Parietal lobe (tissue), 2 donors: ENCODE results near the gene SLC37A4. TPM values are rescaled to one million over a fixed set of nuclear protein-coding genes. Genes with fewer than 3 reads are reported as not detected.

Experiments used
- small RNA-seq: library from RNA; depleted of rRNA; stranded (forward); fragments of <200 nt; gene quantifications from one replicate; pipeline ENCODE3, GENCODE V24; 2014; ENCODE audit warnings: low replicate concordance
- total RNA-seq: library from RNA; depleted of rRNA; stranded (reverse); fragments of >200 nt; gene quantifications from one replicate; pipeline ENCODE4 v1.2.3, GENCODE V29; 2014

Gene SLC37A4
- total RNA-seq: 15.0 TPM

GRCh38 chr11:119030329-119031047 is at the start of gene SLC37A4:
SLC37A4 (minus strand) TSS chr11:119030877.

GRCh38 chr11:119067371-119068222 is 36.9 kb upstream of the SLC37A4 start, which contains the start of gene VPS11:
VPS11 (plus strand) TSS chr11:119067818; CDS start chr11:119067824, 6 bp downstream.

DNA sequence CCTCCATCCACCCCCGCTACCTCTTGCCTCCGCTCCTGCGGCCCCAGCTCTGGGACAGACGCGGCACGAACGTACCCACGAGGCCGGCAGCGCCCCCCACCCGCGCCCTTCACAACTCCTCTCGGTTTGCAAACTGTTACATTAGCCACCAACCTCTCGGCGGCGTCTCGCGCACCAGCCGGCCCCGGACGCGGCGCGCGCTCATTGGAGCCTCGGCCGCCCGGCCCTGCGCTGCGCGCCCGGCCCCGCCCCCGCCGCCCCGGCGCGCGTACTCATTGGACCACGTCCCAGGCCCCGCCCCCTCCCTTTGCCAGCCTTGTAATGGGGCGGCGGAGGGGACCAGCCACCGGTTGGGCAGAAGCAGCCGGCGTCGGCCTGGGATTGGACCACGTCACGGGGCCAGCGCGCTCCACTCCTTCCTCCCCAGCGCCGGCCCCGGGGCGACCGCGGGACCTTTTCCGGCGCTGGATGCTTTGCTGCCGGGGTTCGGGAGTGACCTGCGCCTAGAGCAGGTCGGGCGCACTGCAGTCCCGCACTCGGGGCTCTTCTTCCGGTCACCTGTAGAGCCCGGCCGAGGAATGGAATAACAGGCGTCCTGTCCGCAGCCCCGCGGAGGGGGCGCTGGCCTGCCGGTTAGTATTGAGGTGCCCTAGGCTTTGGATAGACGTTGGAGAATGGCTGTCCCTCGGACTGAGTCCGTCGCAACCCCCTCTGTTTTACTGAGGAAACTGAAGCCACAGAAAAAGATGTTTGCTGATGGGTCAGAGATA is 26.5 kb upstream of the SLC37A4 start, which contains the start of gene HYOU1:
HYOU1 (minus strand) TSS at position 206 of the 770 bp plus-strand sequence. CDS start 1,045 bp downstream, outside the sequence.

DNA sequence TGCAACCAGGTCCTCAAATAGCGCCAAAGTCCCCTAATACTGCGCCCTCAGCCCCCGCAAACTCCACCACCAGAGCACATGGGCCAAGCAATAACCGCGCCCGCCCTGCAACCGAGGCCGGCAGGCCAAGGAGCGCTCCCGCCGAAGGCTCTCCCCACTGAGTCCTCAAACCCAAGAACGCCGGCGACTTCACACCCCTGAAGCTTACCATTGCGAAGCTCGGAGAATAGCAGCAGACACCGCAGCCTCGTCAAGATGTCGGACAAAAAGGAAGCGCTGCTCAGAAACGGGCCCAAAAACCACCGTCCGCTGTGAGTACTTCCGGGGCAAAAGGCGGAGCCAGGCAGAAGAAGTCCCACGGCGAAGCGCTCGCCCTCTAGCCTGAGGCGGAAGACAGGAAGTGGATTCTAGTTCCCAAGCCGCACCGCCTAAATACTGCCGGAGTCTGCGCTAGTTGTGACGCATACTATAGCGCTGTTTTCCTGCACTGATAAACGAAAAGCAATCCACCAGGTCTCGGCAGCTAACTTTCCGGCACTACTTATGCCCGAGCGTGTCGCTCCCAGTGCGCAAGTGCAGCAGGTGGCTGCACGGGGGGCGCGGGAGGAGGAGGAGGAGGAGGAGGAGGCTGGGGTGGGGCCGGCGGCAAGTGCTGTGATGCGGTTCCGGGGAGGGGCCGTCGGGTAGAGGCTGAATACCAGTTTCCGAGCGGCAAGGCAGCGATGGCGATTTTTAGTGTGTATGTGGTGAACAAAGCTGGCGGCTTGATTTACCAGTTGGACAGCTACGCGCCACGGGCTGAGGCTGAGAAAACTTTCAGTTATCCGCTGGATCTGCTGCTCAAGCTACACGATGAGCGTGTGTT is 12.4 kb downstream of the SLC37A4 start, which contains the start of the genes RPS25 and TRAPPC4:
RPS25 (minus strand) TSS at position 270 of the 865 bp plus-strand sequence; CDS start at position 211, 59 bp downstream.
TRAPPC4 (plus strand) TSS at position 693 of the 865 bp plus-strand sequence; CDS start at position 723, 30 bp downstream.

DNA sequence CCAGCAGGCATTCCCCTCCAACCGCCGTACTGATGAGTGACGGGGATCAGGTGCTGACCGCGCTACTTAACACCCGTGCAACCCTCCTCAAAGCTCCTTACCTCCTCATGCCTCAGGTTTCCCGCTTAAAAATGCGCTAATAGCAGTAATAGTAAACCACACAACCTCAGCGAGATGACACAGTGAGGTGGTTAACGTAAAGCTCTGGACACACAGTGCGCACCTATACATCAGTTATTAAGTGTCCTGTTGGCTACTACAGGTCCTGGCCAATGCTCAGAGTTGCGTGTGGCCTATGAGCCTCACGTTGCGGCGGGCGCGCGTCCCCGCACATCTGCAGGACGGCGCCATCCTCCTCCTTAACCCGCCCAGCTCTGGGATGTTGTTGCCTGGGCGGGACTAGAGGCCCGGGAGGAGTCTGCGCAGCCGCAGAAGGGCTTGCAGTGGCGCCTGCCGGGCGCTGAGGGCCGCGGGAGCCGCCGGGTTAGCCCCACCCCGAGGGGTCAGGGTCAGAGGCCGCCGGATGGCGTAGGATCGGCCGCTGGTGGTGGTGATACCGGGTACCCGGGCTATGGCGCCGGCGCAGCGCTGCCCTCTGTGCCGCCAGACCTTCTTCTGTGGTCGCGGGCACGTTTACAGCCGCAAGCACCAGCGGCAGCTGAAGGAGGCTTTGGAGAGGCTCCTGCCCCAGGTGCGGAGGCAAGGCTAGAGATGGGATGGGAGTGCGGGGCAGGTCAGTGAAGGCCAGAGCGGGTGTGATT is 32.9 kb downstream of the SLC37A4 start, which contains the start of gene CENATAC:
CENATAC (plus strand) TSS at position 512 of the 761 bp plus-strand sequence; CDS start at position 572, 60 bp downstream.

Small RNAs within 50 kb of the gene (small RNA-seq; reads per million reads assigned to genes)
- not detected for gene AP003392.2
- gene RF00017: not detected
- not detected for gene RF00019

Other genes with a start within 250 kb of the SLC37A4 start
- 278 TPM for gene DDX6, start 239.7 kb downstream of the SLC37A4 start, total RNA-seq
- not detected for gene CXCR5, start 147.0 kb downstream of the SLC37A4 start, total RNA-seq
- 20.7 TPM for gene BCL9L, start 105.0 kb downstream of the SLC37A4 start, total RNA-seq
- not detected for gene UPK2, start 74.6 kb downstream of the SLC37A4 start, total RNA-seq
- gene FOXR1, start 59.1 kb downstream of the SLC37A4 start, total RNA-seq: not detected
- gene CENATAC, start 32.7 kb downstream of the SLC37A4 start, total RNA-seq: 82.9 TPM
- gene RPS25, start 12.5 kb downstream of the SLC37A4 start, total RNA-seq: 1,127 TPM
- gene TRAPPC4, start 12.1 kb downstream of the SLC37A4 start, total RNA-seq: 76.1 TPM
- 40.1 TPM for gene HYOU1, start 26.3 kb upstream of the SLC37A4 start, total RNA-seq
- gene VPS11, start 36.9 kb upstream of the SLC37A4 start, total RNA-seq: 35.1 TPM
- 8.1 TPM for gene HMBS, start 54.0 kb upstream of the SLC37A4 start, total RNA-seq
- gene DPAGT1, start 71.0 kb upstream of the SLC37A4 start, total RNA-seq: 11.6 TPM
- 12.2 TPM for gene C2CD2L, start 76.5 kb upstream of the SLC37A4 start, total RNA-seq
- 41.9 TPM for gene HINFP, start 90.7 kb upstream of the SLC37A4 start, total RNA-seq
- gene ABCG4, start 118.2 kb upstream of the SLC37A4 start, total RNA-seq: 4.1 TPM
- gene NLRX1, start 137.8 kb upstream of the SLC37A4 start, total RNA-seq: 2.8 TPM
- gene NHERF4, start 154.6 kb upstream of the SLC37A4 start, total RNA-seq: not detected
- gene CBL, start 175.5 kb upstream of the SLC37A4 start, total RNA-seq: 25.0 TPM